ENCODE data around the gene TP63.

Gene TP63

DNA sequence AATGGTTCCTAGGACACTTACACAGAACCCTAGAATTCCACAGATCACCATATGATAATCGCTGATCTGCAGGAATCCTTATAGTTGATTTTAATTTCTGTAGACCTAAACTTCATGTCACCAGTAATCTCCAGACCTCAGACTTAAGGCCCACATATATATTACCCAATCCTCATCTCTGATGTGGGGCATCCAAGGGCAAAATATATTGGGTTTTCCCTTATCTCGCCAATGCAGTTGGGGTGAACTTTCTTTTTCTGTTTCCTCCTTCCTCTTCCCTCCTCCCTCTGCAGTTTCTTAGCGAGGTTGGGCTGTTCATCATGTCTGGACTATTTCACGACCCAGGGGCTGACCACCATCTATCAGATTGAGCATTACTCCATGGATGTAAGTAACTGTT, 259.3 kb downstream of the TP63 start:
- DNase-seq: no peak

DNA sequence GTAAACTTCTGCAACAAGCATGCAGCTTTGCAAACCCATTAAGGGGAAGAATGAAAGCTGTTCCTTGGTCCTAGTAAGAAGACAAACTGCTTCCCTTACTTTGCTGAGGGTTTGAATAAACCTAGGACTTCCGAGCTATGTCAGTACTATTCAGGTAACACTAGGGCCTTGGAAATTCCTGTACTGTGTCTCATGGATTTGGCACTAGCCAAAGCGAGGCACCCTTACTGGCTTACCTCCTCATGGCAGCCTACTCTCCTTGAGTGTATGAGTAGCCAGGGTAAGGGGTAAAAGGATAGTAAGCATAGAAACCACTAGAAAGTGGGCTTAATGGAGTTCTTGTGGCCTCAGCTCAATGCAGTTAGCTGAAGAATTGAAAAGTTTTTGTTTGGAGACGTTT, 265.3 kb downstream of the TP63 start:
- no peak for DNase-seq

DNA sequence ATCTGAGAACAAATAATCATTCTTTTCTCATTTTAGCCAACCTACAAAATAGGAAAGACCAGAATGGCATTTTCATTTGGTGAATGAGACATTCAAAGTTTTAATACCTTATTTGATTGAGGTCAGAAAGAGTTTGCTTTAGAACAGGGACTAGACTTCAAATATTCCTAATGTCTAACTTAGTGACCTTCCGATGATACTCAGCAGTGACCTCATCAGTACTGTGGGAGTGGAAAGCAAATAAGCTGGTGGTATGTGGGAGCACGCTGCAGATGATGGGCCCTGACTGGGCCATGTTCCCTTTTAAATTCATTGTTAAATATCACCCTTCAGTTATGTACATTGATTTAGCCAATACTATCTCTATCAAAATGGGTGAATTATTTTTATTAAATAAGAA, 266.2 kb downstream of the TP63 start:
- no peak for DNase-seq

DNA sequence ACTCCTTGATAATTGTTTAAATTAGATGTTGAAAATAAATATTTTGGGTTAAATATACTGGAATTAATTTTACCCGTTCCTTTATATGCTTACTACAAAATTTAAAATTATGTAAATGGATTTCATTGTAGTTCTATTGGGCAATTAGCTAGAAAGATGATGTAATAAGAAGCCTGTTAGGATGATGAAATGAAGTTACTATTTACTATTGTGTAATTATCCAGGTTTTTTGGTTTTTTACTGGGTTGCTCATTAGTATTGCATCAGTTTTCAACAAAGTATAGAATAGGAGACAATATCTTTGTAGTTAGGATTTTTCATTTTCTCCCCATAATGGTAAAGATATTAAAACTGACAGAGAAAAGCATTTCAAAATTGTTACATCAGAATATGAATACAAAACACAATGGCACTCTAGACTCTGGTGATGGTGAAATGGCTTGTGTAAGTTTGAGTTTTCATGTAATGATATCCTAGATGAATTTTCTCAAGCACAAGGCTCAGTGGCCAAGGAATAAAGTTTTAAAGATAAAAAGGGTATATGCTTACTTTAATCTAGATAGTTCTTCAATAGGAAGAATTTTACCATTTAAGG, 267.5 kb downstream of the TP63 start:
- DNase-seq: peak; percentile 81

DNA sequence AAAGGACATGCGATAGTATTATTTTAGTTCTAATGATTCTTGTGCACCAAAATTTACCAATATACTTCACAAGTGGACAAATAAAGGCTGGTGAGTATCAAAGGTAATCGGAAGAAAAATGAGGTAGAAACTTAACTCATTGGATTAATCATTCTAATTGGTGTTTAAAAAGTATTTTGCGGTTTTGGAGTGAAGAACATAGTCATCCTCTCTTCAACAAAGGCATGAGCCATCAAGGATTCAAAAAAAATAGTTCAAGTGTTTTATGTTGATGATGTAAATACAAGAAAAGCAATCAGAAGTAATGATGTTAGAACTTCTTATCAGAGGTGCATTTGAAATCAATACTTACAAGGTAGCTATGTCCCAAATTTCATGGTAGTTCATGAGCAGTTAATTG, 268.0 kb downstream of the TP63 start:
- DNase-seq: no peak

DNA sequence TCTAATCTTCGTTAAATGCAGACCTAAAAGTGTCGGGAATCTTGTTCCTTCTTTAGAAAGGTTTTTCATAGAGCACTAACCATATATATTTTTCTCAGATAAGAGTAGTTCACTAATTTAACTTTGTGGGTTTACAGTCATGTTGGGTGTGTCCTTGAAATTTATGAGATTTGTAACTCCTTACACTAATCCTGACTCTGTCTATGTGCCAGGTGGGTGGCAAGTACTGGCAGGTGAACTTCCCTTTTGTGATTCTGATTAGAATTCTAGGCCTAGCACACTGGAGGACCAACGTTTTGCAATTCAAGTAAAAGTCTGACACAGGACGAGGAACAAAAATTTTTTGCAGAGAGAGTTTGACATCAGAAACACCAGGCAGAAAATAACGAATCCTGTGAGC, 269.4 kb downstream of the TP63 start:
- DNase-seq: peak; percentile 53

DNA sequence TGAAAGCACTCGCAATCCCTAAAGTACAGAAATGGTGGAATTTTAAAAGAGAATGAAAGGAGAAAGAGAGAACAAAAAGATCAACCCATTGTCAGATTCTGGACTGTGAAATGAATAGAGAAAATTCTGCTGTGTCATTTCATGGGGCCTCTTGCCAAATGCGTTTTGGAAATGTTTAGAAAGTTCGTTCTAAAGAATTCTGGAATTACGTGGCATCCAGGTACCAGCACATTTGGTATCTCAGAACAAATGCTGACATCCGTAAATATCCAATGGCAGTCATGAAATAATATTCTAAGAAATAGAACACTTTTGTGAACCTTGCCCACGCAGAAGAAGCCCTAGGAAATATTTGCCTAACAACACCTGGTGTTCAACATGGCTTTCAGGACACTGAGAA, 270.3 kb downstream of the TP63 start:
- DNase-seq: no peak

DNA sequence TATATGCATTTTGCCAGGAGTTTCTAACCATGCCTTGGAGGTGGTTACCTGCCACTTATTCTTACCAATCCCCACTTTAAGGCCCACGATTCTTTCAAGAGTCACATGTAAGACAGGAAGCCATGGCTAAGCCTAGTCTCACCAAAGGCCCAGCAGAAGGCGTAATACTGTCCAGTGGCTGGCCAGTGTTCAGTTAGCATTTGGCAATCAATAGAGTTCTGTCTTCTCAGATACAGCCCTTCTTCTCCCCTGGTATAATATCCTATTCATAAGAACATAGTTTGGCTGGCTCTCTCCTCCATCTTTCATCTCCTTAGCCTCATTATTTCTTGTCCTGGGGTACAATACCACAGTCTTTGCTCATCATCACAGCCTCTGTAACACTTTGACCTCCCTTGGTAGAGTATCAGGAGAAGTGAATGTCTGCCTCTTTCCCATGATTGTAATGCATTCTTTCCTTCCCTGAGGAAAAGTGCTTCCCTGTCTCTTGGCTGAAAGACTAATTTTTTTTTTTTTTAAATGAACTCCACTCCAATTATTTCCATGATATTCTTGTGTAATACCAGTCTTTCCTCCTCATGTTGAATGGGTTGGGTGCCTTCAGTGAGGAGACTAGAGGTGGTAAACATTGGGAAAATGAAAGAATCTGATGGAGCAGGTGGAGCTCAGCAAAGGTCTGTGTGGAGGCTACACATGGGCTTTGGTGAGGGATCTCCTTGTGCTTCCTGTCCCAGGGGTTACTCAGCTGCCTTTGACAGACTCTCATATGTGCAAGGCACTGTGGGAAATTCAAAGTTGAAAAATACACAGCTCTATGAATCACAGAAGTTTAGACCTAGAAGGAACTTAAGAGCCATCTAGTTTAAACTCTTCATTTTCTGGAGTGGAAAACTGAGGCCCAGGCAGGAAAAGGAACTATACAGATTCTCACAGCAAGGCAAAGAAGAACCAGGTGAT, 271.3 kb downstream of the TP63 start:
- DNase-seq: no peak

DNA sequence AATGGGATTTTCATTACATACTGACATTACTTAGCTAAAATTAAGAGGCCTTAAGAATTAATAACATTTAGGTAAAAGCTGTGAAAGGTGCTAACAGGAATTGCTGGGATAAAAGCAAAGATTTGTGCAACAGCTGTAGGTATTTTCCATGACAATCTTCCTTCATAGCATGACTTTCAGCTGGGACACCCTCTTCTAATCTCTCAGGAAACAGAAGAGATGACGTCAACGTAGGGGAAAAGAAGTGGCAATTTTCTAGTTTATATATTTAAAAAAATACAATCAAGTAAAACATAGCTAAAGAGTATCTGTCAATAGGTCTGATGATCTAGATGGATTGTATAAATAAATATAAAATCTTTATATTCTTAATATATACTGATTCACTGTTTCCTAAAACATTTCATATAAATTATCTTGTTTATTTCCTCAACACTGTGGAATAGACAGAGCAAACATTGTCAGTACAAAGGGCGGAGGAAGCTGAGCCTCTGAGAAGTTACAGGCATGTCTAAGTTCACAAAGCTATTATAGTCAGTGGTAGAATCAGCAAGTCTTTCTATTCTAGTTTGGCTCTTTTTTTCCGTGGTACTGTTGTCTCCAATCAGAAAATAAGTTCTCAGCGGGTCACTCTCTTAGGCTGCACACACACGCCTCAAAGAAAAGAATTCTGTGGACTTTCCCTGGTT, 272.5 kb downstream of the TP63 start:
- DNase-seq: no peak

DNA sequence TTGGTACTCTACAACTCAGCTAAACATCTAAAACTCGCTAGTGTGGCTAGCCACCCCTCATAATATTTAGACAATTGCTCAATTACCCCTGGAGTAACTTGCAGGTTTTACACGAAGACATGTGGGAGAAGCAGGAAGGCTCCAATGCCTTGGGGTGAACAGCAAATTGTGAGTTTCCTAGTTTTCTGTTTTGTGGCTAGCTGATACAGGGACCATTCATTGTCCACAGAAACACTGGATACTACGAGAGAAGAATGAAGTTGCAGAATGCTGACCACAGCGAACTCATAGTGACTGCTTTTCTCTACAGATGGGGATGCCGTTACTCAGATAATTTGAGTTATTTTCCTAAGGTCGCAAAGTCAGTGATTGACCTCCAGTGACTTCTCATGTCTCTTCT, 276.6 kb downstream of the TP63 start:
- DNase-seq: no peak

DNA sequence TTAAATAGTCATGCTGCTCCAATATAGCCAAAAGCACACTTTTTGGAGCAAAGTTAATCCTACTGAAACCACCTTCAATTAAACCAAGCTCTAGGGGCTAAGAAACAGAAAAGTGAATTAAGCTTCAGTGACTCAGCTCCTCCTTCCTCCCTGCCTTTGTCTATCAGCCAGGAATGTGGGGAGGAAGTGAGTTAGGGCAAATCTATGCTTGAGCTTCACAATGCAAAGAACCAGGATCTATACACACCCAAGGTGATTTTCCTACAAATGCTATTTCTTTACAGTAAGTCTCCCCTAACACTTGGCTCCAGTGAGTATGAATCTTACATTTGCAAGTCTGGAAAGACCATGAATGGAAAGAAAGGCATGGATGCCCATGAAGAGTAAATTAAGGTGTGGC, 277.5 kb downstream of the TP63 start:
- DNase-seq: no peak

DNA sequence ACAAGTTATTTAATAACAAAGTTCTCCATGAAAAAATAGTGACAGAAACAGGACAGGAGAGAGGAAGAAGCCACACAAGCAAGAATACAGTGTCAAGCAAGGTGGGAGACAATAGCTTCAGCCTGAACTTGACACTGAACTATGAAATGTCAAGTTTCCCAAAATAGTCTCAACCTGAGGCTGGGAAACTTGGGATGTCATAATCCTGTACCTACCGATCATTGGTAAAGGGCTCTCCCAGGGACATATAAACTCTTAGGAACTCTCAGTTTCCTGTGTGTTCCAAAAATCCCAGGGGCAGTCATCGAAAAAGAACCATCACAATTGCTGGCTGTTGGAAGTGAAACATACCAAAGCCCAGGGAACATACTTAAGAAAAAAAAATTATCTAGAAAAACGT, 277.9 kb downstream of the TP63 start:
- DNase-seq: no peak

DNA sequence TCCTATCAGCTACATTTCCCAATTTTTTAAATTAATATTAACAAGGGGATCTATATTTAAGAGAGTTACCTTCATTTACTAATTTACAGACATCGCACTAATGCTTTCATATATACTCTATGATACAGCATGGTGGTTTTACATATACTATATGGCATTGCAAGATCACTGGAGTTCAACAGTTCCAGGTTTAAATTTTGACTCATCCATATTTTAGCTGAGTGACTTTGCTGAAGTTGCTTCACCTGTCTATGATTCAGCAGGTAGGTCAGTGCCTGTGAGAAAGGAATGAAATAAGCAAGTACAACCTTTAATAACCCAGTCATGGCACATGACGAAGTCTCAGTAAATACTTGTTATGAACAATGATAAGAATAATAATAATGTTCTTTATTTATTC, 278.4 kb downstream of the TP63 start:
- DNase-seq: no peak

DNA sequence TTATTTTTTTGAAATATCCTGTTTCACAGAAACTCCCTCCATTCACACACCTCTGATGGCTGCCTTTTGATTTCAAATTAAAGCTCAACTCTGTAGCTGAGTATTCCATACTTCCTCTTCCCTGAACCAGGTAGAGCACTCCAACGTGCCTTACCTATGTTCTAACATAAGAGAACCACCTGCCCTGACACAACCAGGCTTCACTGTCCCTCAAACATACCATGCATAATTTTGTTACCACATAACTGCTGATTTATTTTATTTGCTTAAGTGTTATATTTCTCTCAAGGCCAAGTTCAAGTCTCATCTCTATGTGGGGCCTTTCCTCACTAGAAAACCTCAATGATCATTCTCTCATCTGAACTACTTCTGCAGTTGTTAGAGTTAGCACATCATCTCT, 279.8 kb downstream of the TP63 start:
- DNase-seq: no peak

DNA sequence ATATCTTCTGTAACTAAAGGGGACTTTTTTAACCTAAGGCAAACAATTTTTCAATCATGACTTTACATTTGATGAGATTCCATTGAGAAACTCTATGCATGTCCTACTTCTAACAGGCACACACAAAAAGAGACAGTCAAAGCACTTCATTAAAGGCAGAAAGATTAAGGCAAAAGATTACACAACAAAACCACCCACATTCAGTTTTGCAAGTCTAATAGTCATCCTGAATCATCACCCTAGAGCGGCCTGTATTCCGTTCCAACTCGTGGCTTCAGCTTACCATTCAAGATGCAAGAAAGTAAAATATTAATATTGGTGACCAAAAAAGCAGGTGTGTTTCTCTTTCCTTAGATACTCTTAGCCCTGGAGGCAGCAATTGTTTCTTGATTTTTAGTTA, 283.6 kb downstream of the TP63 start:
- peak; percentile 84 for DNase-seq

DNA sequence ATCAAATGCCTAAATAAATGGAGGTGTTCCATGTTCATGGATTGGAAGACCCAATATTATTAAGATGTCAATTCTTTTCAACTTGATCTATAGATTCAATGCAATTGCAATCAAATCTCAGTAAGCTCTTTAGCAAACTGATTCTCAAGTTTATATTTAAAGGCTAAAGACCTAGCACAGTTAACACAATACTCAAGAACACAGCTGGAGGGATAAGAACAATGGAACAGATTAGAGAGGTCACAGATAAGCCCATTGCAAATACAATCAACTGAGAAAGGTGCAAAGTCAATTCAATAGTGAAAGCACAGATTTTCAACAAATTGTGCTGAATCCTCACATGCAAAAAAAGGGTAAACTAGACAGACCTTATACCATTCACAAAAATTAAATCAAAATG, 290.6 kb downstream of the TP63 start:
- no peak for DNase-seq

DNA sequence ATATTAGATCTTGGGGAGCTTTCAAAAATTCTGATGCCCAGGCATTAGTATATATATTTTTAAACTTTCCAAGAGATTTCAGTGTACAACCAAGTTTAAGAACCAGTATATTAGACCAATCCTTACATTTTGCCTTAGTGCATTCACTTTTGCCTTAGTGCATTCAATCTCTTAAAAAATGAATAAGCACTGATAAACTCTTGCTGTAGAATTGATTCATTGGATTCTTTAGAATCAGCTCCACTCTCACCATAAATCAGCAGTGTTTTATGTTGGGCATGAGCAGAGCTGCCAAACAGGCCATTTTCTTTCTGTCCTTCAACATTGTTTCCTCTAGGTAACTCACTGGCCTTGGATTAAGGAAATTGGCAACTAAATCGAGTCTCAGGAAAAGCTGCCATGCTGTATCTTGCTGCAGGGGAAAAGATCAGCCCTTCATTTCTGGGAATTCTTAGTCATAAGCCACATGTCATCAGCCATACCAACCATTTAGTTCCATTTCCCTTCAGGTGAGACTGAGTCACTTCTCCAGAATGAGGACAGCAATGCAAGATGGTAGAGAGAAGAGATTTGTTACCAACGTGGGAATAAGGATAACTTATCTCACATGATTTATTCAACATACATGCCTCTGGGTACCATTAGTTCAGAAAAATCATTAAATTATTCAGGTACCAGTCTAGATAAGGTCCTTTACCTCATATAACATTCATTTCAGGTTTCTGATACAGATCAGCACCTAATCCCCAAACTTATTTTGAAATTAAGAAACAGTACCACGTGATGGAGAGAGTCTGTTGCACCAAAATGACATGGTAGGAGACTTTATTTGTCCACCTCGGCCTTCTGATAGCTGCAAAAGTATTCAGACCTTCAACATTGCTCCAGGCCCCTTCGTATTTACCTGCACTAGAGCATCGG, 297.0 kb downstream of the TP63 start:
- no peak for DNase-seq

DNA sequence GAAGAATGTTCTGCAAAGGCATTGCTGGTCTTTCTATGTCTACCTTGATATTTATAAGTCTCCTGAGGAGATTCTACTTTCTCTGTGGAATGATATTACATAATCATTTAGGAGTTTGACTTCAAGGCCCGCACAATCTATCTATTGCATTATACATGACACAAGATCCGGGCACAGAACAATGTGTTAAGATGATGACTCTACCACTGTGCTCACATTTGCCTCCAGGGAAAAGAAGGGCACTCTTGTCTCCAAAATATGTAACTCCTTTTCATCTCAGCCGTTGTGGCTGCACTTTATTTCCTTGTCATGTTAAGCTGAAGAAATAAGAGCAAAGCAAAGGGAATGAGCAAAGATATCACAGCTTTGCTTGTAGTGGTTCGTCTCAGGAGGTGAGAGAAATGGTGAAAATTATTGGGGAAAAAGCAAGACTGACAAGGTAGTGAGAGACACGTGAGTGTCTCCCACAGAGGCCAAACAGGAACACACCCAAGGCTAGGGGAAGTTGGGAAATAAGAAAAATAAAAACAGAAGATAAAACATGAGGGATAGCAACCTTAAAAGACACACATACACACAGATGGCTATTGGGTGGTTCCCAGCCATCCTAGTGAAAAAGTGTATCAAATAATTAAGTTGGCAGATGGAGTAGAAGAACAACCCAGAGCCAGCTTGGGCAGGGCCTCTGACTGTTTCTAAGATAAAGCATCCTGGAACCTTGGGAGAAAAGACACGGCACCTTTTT, 305.2 kb downstream of the TP63 start:
- DNase-seq: no peak

DNA sequence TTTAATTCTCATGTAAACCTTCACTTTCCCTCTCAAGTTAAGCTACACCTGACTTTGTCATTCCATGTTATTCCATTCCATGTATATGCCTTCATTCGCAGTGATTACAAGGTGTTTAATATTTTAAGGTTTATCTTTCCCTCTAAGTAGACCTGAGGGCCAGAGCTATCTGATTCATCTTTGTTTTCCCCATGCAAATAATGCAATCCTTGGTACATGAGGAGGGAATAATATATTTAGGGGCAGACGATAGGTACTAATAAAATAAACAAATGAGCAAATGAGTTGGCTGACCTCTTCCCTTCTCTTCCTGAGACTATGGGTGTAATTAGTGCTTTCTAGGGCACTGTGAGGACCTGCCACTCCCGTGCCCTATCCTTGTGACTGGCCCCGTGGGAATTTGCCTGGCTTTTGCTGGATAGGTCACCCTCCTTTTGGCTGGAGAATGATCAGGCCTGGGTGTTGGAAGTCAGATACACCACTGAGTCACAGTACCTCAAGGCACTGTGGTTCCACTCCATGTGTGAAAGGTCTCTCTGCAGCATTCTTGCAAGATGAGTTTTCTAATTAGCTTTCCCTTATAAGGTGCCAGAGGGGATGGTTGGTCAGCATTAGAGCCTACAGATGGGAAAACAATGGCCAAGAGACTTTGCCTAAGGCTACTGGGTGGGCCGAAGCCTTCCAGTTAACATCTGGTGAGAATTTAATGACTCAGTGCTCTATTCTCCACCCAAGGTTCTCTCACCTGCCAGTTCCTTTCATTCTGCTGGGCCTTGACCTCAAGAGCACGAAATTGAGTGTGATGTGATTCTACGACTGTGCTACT, 306.3 kb downstream of the TP63 start:
- DNase-seq: no peak

DNA sequence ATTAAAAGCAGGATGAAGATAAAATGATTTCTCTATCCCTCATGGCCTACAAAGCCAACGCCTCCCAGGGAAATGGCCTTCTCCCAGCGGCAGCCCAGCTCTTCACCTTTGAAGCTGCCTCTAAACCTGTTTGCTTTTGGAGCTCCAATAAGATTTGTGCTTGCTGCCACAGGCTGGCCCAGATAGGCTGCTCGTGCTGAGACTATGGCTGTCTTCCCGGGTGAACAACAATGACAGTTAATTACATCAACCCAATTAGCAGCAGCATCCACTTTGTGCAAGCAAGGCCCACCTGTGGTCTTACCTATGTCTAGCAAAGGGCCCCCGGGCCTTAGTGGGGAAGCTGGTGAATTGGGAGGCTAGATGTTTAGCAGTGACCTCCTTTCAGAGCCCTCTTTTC, 309.9 kb downstream of the TP63 start:
- DNase-seq: no peak

DNA sequence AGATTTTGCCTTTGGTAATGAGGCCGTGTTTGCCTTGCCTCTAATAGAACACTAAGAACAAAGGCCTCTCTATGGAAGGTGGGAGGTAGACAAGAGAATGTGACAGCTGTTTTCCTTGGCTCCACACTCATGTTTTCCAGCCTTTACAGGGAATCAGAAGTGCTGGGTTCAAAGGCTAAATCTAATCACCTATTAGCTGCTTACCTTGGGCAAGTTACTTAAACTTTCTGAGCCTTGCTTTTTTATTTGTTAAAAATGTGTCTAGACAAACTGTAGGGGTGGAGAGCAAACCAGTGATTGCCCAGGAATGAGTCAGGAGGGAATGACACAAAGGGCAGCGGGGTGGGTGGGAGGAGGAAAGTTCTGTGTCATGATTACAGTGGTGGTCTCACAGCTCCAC, 310.5 kb downstream of the TP63 start:
- DNase-seq: no peak
